AG04450 (cell line): ENCODE measurements around the gene POPDC2. TPM values are rescaled to one million over a fixed set of nuclear protein-coding genes. Genes with fewer than 3 reads are reported as not detected.

Experiments
- CTCF ChIA-PET: fragments of 300-600, 350-600 bp; formaldehyde crosslinking; extraction: SDS; loops from one replicate; lab custom pipeline; 2022; ENCODE audit warnings: antibody characterized with exemption, inconsistent platforms; lab: Charles Lee
- POLR2A ChIA-PET: fragments of 350-600 bp; formaldehyde crosslinking; extraction: SDS; loops from one replicate; lab custom pipeline; 2021; ENCODE audit warnings: antibody characterized with exemption, inconsistent platforms; lab: Yijun Ruan, JAX
- DNase-seq: peaks from one replicate; pipeline ENCODE4 v3.0.0-alpha.2; 2011; ENCODE audit warnings: low read depth, low spot score
- H3K27ac ChIP-seq: one replicate; pipeline ENCODE4 v1.5.1; 2012; ENCODE audit warnings: low read depth, low read length, control low read depth
- H3K27me3 ChIP-seq: one replicate; pipeline ENCODE4 v1.6.0; 2012; ENCODE audit warnings: low read length; ENCODE audit not compliant: control insufficient read depth, insufficient read depth
- H3K4me3 ChIP-seq: 2 replicates; pipeline ENCODE4 v1.5.1; 2011; ENCODE audit warnings: mild to moderate bottlenecking, low read depth, low read length, control low read depth
- H3K9me3 ChIP-seq: 2 replicates; pipeline ENCODE4 v1.5.1; 2012; ENCODE audit warnings: low read length; ENCODE audit not compliant: control insufficient read depth, insufficient read depth
- CTCF ChIP-seq: IDR thresholded peaks from 2 replicates; pipeline ENCODE4 v1.5.1; 2011; ENCODE audit warnings: low read depth, low read length, control low read depth, inconsistent platforms
- polyA plus RNA-seq: library from polyadenylated mRNA; depleted of rRNA; stranded (reverse); fragments of >200 nt; gene quantifications from 2 replicates; pipeline ENCODE4 v1.2.3, GENCODE V29; 2011

The POPDC2 gene
- polyA plus RNA-seq, 1 experiment, result 0.43 TPM

DNA sequence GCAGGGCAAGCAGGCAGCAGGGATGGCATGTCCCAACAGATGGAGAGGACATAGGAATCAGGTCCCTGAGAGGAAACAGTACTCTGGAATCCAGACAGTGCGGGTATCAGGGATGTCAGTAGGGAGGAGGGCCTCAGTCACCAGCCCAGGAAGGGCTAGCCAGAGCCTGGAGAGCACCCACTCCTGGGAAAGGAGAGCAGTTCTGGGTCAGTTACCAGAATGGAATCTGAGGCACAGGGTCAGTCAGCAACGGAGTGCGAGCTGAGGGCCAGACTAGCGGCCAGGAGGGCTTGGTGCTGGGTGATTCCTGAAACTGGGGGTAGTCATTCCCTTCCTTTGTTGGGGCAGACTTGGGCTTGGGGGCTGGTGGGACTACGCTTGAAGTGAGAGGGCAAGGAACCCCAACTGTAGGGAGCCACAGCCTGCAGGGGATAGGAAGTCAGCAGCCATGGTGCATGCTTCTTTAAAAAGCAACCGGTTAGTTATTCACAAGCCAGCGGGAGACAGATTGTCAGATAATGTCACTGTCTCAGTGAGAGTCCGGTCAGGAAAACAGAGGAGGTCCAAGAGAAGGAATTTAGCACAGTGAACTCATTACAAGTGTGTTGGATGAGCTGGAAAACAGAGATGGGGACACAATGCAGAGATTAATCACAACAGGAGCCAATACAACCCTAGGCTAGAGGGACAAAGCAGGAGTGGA is 34.8 kb downstream of the POPDC2 start:
- H3K4me3 ChIP-seq, result no peak overlapping the region
- no peak for DNase-seq
- ChIA-PET POLR2A (no interaction called here), CTCF (no interaction called here)
- H3K27ac ChIP-seq, result no peak overlapping the region
- no peaks in the 10 kb centered on the region for H3K9me3 ChIP-seq
- no peak for TF ChIP-seq CTCF
- H3K27me3 ChIP-seq, result peaks cover 16% of the 10 kb centered on the region

- ChIA-PET CTCF (no interaction called here), POLR2A (no interaction called here)
- H3K4me3 ChIP-seq, result no peak overlapping the region
- H3K27me3 ChIP-seq, result peaks cover 18% of the 10 kb centered on the region
- DNase-seq, result no peak
- H3K27ac ChIP-seq, result no peak overlapping the region
- TF ChIP-seq CTCF, result no peak
- H3K9me3 ChIP-seq, result no peaks in the 10 kb centered on the region
Observed at GRCh38 chr3:119624002-119624720, 36.2 kb downstream of the POPDC2 start.

DNA sequence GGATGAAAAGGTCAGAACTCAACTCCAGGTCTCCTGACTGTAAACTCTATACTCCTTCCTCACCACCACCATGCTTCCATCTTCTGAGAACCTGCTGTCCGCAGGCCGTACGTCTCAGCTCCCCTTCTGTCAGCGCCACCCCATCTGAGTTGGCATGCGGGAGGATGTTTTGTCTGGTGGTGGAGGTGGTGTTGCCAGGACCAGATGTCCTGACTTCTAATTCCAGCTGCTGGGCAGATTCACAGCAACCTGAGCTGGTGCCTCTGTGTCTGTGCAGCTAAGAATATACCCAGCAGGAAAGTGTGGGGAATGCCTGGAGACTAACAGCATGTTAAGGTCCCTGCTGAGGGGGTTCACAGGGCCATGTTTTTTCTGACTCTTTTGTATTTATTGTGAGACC is 39.5 kb downstream of the POPDC2 start:
- TF ChIP-seq CTCF, result no peak
- ChIA-PET POLR2A (no interaction called here), CTCF (no interaction called here)
- Histone ChIP-seq H3K9me3 (no peaks in the 10 kb centered on the region), H3K4me3 (no peak overlapping the region), H3K27me3 (peaks cover 16% of the 10 kb centered on the region), H3K27ac (no peak overlapping the region)
- no peak for DNase-seq

GRCh38 chr3:119619094-119619493 is 41.3 kb downstream of the POPDC2 start:
- CTCF ChIA-PET, result no interaction called here
- Histone ChIP-seq H3K27ac (no peak overlapping the region), H3K4me3 (no peak overlapping the region), H3K9me3 (no peaks in the 10 kb centered on the region), H3K27me3 (peaks cover 13% of the 10 kb centered on the region)
- POLR2A ChIA-PET, result no interaction called here
- TF ChIP-seq CTCF, result no peak
- no peak for DNase-seq

DNA sequence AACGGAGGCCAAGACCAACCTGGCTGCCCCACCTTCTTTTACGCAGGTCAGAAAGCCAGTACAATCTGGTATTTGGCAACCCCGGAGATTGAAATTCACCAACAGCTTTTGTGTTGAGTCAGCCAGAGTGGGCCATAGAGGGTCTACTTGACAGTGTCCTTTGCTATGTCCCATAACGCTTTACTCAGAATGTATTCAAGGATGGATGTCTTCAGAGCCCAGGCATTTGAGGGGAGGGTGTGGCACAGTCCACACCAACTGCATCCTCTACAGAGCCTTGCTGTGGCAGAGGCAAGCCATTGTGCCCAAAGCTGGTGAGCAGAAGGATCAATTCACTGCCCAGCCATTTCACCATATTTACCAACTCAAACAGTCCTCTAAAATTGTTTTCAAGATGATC is 44.3 kb downstream of the POPDC2 start:
- Histone ChIP-seq H3K27ac (no peak overlapping the region), H3K9me3 (no peaks in the 10 kb centered on the region), H3K27me3 (peaks cover 12% of the 10 kb centered on the region), H3K4me3 (no peak overlapping the region)
- no peak for TF ChIP-seq CTCF
- no peak for DNase-seq
- ChIA-PET CTCF (no interaction called here), POLR2A (no interaction called here)
